GM19397 (cell line): ENCODE results near the gene ELOVL2.

Source experiments
- ATAC-seq: cut with Tn5 transposase; IDR thresholded peaks from one replicate; pipeline ENCODE4 v1.9.1; 2021; ENCODE audit warnings: mild to moderate bottlenecking, moderate library complexity; ENCODE audit not compliant: unreplicated experiment

Gene ELOVL2

DNA sequence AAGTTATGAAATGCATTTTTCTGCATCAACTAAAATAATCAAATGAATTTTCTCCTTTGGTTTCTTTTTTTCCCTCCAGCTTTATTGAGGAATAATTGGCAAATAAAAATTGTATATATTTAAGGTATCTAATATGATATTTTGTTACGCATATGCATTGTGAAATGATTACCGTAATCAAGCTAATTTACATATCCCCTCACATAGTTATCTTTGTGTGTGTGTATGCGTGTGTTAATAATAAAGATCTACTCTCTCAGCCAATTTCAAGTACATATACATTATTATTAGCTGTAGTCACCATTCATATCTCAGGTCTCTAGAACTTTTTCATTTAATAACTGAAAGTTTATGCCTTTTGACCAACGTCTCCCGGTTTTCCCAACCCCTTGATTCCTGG, 96.1 kb downstream of the ELOVL2 start:
- ATAC-seq: no peak

DNA sequence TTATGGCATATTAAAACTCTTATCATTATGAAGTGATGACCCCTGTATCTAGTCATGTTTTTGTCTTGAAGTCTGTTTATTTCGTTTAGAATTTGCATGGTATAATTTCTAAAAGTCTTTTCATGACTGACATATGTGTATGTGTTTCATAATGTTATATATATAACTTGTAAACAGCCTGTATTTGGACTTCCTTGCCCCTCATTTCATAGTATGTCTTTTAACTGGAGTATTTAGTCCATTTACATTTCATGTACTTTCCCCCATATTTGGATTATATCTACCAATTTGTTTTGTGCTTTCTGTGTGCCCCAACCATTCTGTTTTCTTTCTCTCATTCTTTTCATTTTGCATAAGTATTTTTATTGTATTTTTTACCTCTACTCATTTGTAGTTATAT, 98.3 kb downstream of the ELOVL2 start:
- no peak for ATAC-seq

DNA sequence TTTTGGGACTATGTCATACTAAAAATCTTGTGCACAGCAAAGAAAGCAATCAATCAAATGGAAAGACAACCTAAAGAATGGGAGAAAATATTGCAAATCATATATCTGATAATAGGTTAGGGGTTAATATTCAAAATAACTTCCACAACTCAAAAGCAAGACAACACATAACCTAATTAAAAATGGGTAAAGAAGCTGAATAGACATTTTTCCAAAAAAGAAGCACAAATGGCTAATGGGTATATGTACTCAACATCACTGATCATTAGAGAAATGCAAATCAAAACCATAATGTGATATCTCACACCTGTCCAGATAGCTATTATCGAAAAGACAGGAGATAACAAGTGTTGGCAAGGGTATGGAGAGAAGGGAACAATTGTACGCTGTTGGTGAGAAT, 104.3 kb downstream of the ELOVL2 start:
- ATAC-seq: no peak

DNA sequence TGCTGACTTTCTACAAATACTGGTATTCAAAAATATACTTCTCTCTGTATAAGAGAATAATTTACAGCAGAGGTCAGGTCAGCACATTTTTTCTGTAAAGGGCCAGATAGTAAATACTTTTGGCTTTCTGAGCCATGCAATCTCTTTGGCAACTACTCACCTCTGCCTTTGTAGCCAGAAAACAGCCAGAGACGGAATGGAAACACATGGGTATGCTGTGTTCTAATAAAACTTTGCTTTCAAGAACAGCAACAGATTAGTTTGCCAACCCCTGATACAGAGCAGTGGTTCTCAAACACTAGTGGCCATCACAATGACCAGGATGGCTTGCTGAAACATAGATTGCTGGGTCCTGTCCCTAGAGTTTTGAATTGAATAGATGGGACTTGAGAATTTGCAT, 111.0 kb downstream of the ELOVL2 start:
- ATAC-seq: no peak
